GM11168 (cell line): ENCODE measurements around the gene BRK1.
"Not testable (repeated sequence)": the region's sequence is repeated elsewhere in the genome, so short reads cannot be mapped to it uniquely, and the experiment has no call there.

ENCODE experiments used
- in situ Hi-C: fragments of 300-500 bp; cut with MboI; formaldehyde crosslinking; loops from one replicate; pipeline ENCODE4 v1.12.0; 2022; ENCODE audit warnings: low sequenced_read_pairs; ENCODE audit not compliant: unreplicated experiment

The BRK1 gene

DNA sequence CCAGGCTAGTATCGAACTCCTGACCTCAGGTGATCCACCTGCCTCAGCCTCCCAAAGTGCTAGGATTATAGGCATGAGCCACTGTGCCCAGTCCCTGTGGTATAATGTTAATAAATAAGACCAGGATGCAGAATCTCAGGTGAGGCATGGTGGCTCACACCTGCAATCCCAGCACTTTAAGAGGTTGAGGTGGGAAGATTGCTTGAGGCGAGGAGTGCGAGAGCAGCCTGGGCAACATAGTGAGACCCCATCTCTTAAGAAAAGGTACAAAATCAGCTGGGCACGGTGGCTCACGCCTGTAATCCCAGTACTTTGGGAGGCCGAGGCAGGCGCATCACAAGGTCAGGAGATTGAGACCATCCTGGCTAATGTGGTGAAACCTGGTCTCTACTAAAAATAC, 59.9 kb downstream of the BRK1 start:
- in situ Hi-C loops, result not testable (repeated sequence)

DNA sequence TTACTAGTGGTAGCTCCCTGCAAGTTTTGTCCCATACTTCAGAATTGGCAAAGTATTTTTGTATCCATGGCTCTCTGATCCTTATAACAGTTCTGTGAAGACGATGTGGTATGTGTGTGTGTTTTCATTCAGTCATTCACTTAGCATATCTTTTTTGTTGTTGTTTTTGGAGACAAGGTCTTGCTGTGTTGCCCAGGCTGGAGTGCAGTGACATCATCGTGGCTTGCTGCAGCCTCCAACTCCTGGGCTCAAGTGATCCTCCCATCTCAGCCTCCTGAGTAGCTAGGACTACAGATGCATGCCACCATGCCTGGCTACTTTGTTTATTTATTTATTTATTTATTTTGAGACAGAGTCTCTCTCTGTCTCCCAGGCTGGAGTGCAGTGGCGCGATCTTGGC, 60.7 kb downstream of the BRK1 start:
- in situ Hi-C loops, result not testable (repeated sequence)
